ENCODE results near the gene NQO2. TPM values are rescaled to one million over a fixed set of nuclear protein-coding genes. Genes with fewer than 3 reads are reported as not detected.

Gene NQO2
- total RNA-seq, 1 donor from 2014 or later, result 11.8 TPM

- no peak for TF ChIP-seq CTCF (IDR thresholded peaks at IDR 0.05)
- TF ChIP-seq POLR2A (IDR thresholded peaks at IDR 0.05), result no peak
- TF ChIP-seq POLR2AphosphoS5 (IDR thresholded peaks at IDR 0.05; ENCODE audit: insufficient read depth in 1 of 2, low read depth in 1 of 2), result no peak
- no peaks in the 10 kb centered on the region for H3K4me1 ChIP-seq
- no peak for DNase-seq (ENCODE audit: extremely low spot score in 2 of 2)
- no peaks in the 10 kb centered on the region for H3K36me3 ChIP-seq
- no peaks in the 10 kb centered on the region for H3K9me3 ChIP-seq
- no peak overlapping the region for H3K27ac ChIP-seq
- H3K27me3 ChIP-seq, result no peaks in the 10 kb centered on the region
- intact Hi-C loops (cut with DNase I), result no loop called here
- no peak overlapping the region for H3K4me3 ChIP-seq
Observed at GRCh38 chr6:3037638-3038365, 38.1 kb downstream of the NQO2 start.

DNA sequence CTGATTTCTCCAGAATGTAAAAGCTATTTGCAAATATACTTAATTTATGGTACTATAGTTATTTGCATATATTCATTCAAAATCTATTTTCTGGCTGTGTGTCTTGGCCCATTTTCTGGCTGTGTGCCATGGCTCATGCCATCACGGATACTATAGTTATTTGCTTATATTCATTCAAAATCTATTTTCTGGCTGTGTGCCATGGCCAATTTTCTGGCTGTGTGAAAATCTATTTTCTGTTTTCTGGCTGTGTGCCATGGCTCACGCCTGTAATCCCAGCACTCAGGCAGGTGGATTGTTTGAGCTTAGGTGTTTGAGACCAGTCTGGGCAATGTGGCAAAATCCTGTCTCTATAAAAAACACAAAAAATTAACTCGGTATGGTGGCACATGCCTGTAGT lies 39.7 kb downstream of the NQO2 start:
- TF ChIP-seq POLR2A (IDR thresholded peaks at IDR 0.05), result no peak
- no peak for TF ChIP-seq CTCF (IDR thresholded peaks at IDR 0.05)
- no peak for TF ChIP-seq POLR2AphosphoS5 (IDR thresholded peaks at IDR 0.05; ENCODE audit: insufficient read depth in 1 of 2, low read depth in 1 of 2)
- no peaks in the 10 kb centered on the region for H3K36me3 ChIP-seq
- H3K4me3 ChIP-seq, result no peak overlapping the region
- DNase-seq (ENCODE audit: extremely low spot score in 2 of 2), result no peak
- no peaks in the 10 kb centered on the region for H3K9me3 ChIP-seq
- H3K27ac ChIP-seq, result no peak overlapping the region
- no peaks in the 10 kb centered on the region for H3K27me3 ChIP-seq
- H3K4me1 ChIP-seq, result no peaks in the 10 kb centered on the region
- intact Hi-C loops (cut with DNase I), result no loop called here

- H3K27ac ChIP-seq, result no peak overlapping the region
- no peak overlapping the region for H3K4me3 ChIP-seq
- H3K27me3 ChIP-seq, result no peaks in the 10 kb centered on the region
- no peaks in the 10 kb centered on the region for H3K4me1 ChIP-seq
- intact Hi-C loops (cut with DNase I), result no loop called here
- H3K9me3 ChIP-seq, result no peaks in the 10 kb centered on the region
- TF ChIP-seq CTCF (IDR thresholded peaks at IDR 0.05) (no peak), POLR2AphosphoS5 (IDR thresholded peaks at IDR 0.05; ENCODE audit: insufficient read depth in 1 of 2, low read depth in 1 of 2) (no peak), POLR2A (IDR thresholded peaks at IDR 0.05) (no peak)
- DNase-seq (ENCODE audit: extremely low spot score in 2 of 2), result no peak
- no peaks in the 10 kb centered on the region for H3K36me3 ChIP-seq
Observed at GRCh38 chr6:3041147-3041546, 41.5 kb downstream of the NQO2 start.

GRCh38 chr6:3041606-3042005 lies 41.9 kb downstream of the NQO2 start:
- no peaks in the 10 kb centered on the region for H3K27me3 ChIP-seq
- H3K27ac ChIP-seq, result no peak overlapping the region
- no peaks in the 10 kb centered on the region for H3K36me3 ChIP-seq
- no peak overlapping the region for H3K4me3 ChIP-seq
- TF ChIP-seq POLR2A (IDR thresholded peaks at IDR 0.05) (no peak), POLR2AphosphoS5 (IDR thresholded peaks at IDR 0.05; ENCODE audit: insufficient read depth in 1 of 2, low read depth in 1 of 2) (no peak)
- DNase-seq (ENCODE audit: extremely low spot score in 2 of 2), result no peak
- H3K9me3 ChIP-seq, result no peaks in the 10 kb centered on the region
- intact Hi-C loops (cut with DNase I), result no loop called here
- H3K4me1 ChIP-seq, result no peaks in the 10 kb centered on the region

- H3K27ac ChIP-seq, result no peak overlapping the region
- no peaks in the 10 kb centered on the region for H3K36me3 ChIP-seq
- H3K4me3 ChIP-seq, result no peak overlapping the region
- no peaks in the 10 kb centered on the region for H3K9me3 ChIP-seq
- H3K4me1 ChIP-seq, result no peaks in the 10 kb centered on the region
- intact Hi-C loops (cut with DNase I), result no loop called here
- H3K27me3 ChIP-seq, result no peaks in the 10 kb centered on the region
- no peak for DNase-seq (ENCODE audit: extremely low spot score in 2 of 2)
- TF ChIP-seq CTCF (IDR thresholded peaks at IDR 0.05), result no peak
- no peak for TF ChIP-seq POLR2AphosphoS5 (IDR thresholded peaks at IDR 0.05; ENCODE audit: insufficient read depth in 1 of 2, low read depth in 1 of 2)
- no peak for TF ChIP-seq POLR2A (IDR thresholded peaks at IDR 0.05)
Observed at GRCh38 chr6:3045369-3045768, 45.7 kb downstream of the NQO2 start.
